Keratinocyte (primary cell): ENCODE data around the gene DNASE1L2. TPM values are rescaled to one million over a fixed set of nuclear protein-coding genes. Genes with fewer than 3 reads are reported as not detected.

Experiments used
- DNase-seq: peaks from one replicate; pipeline ENCODE4 v3.0.0-alpha.2; 2011; ENCODE audit warnings: low read depth, missing footprints, low spot score
- FAIRE-seq: peaks from 2 replicates; lab custom pipeline; 2011; peaks lifted over from hg19 to GRCh38; lab: Jason Lieb, UNC
- H2AFZ ChIP-seq: 2 replicates; pipeline ENCODE4 v1.6.0; 2012; ENCODE audit warnings: low read length, control low read depth, inconsistent platforms; ENCODE audit not compliant: control insufficient read depth
- H3K27ac ChIP-seq: 2 replicates; pipeline ENCODE4 v1.5.1; 2011; ENCODE audit warnings: low read length; ENCODE audit not compliant: control insufficient read depth, insufficient read depth
- H3K27me3 ChIP-seq: 3 replicates; pipeline ENCODE4 v1.6.0; 2011; ENCODE audit warnings: low read length; ENCODE audit not compliant: control insufficient read depth, insufficient read depth; ENCODE audit errors: extremely low read depth
- H3K36me3 ChIP-seq, 2 experiments: 2 replicates in 1 of 2; 3 replicates in 1 of 2; pipeline ENCODE4 v1.5.1; 2011; ENCODE audit warnings: low read length in 2 of 2, mild to moderate bottlenecking in 1 of 2; ENCODE audit not compliant: control insufficient read depth in 2 of 2, insufficient read depth in 2 of 2; ENCODE audit errors: extremely low read depth in 1 of 2
- H3K4me1 ChIP-seq: 3 replicates; pipeline ENCODE4 v1.5.1; 2011; ENCODE audit warnings: low read length; ENCODE audit not compliant: control insufficient read depth, insufficient read depth; ENCODE audit errors: extremely low read depth
- H3K4me2 ChIP-seq: 3 replicates; pipeline ENCODE4 v1.6.0; 2011; ENCODE audit warnings: low read depth, low read length; ENCODE audit not compliant: control insufficient read depth, insufficient read depth; ENCODE audit errors: extremely low read depth
- H3K4me3 ChIP-seq, 3 experiments: fragments of 200-600 bp in 1 of 3; sonication (generic) in 1 of 3; 2 replicates in 2 of 3; 3 replicates in 1 of 3; pipeline ENCODE4 v1.5.1; 2011 to 2016; ENCODE audit warnings: low read length in 3 of 3, mild to moderate bottlenecking in 3 of 3, control low read depth in 2 of 3, inconsistent platforms in 1 of 3, low read depth in 1 of 3, mixed read lengths in 1 of 3, mixed run types in 1 of 3, moderate library complexity in 1 of 3; ENCODE audit not compliant: control insufficient read depth in 2 of 3, insufficient read depth in 2 of 3; ENCODE audit errors: extremely low read depth in 1 of 3
- H3K79me2 ChIP-seq: 2 replicates; pipeline ENCODE4 v1.6.0; 2012; ENCODE audit warnings: low read length; ENCODE audit not compliant: control insufficient read depth, insufficient read depth
- H3K9ac ChIP-seq: 3 replicates; pipeline ENCODE4 v1.6.0; 2011; ENCODE audit warnings: low read length; ENCODE audit not compliant: control insufficient read depth, insufficient read depth; ENCODE audit errors: extremely low read depth
- H3K9me1 ChIP-seq: 3 replicates; pipeline ENCODE4 v1.6.0; 2011; ENCODE audit warnings: low read length; ENCODE audit not compliant: control insufficient read depth, insufficient read depth; ENCODE audit errors: extremely low read depth
- H3K9me3 ChIP-seq: 2 replicates; pipeline ENCODE4 v1.5.1; 2012; ENCODE audit warnings: low read depth, low read length; ENCODE audit not compliant: control insufficient read depth
- H4K20me1 ChIP-seq: 3 replicates; pipeline ENCODE4 v1.6.0; 2011; ENCODE audit warnings: low read length; ENCODE audit not compliant: control insufficient read depth, insufficient read depth; ENCODE audit errors: extremely low read depth
- CTCF ChIP-seq, 3 experiments: IDR thresholded peaks in 1 of 3; conservative IDR thresholded peaks in 1 of 3; optimal IDR thresholded peaks in 1 of 3; 2 replicates in 2 of 3; 3 replicates in 1 of 3; pipeline versions ENCODE3 to v1.5.1; 2011; ENCODE audit warnings: low read length in 3 of 3, mild to moderate bottlenecking in 3 of 3, moderate library complexity in 2 of 3, control low read depth in 1 of 3, inconsistent platforms in 1 of 3; ENCODE audit not compliant: insufficient read depth in 2 of 3; ENCODE audit errors: extremely low read depth in 1 of 3
- EZH2 ChIP-seq: IDR thresholded peaks from one replicate; pipeline ENCODE4 v1.6.1; 2012; ENCODE audit warnings: inconsistent platforms, mild to moderate bottlenecking, low read length, moderate library complexity
- dilution Hi-C: fragments of 300-500 bp; cut with MboI; formaldehyde crosslinking; loops from one replicate; pipeline ENCODE4 v1.7.0; 2020; ENCODE audit warnings: low sequenced_read_pairs; ENCODE audit not compliant: extremely low pct_ligation_motif_present
- polyA plus RNA-seq, 5 experiments: library from polyadenylated mRNA; depleted of rRNA in 3 of 5; stranded (reverse) in 3 of 5; stranded (forward) in 1 of 5; unstranded in 1 of 5; fragments of >200 nt; gene quantifications; 1 replicate in 1 of 5; 2 replicates in 3 of 5; 3 replicates in 1 of 5; pipeline versions ENCODE4 v1.2.1 to v1.2.3, GENCODE V29; 2011 to 2012; ENCODE audit warnings: missing spikeins in 2 of 5, low read depth in 1 of 5, low replicate concordance in 1 of 5

Gene DNASE1L2
- polyA plus RNA-seq, 1 donor (not counting 4 experiments of a cell fraction or from before 2014, with no cell fraction given), result 0.31 TPM

GRCh38 chr16:2229632-2230250, 6.5 kb upstream of the DNASE1L2 start:
- Histone ChIP-seq H3K27me3 (no peaks in the 10 kb centered on the region), H3K9ac (no peak overlapping the region), H3K4me3 (no peak overlapping the region), H2AFZ (no peak overlapping the region), H4K20me1 (no peaks in the 10 kb centered on the region), H3K4me1 (peaks cover 17% of the 10 kb centered on the region), H3K9me3 (no peaks in the 10 kb centered on the region), H3K79me2 (peaks cover 35% of the 10 kb centered on the region), H3K9me1 (peaks cover 3% of the 10 kb centered on the region), H3K4me2 (no peak overlapping the region), H3K27ac (no peak overlapping the region), H3K36me3 (peaks cover 22 to 46% of the 10 kb centered on the region in 2 experiments)
- DNase-seq, result no peak
- dilution Hi-C loops, result no loop called here
- FAIRE-seq, result no peak
- TF ChIP-seq EZH2 (no peak), CTCF (optimal IDR thresholded peaks at IDR 0.05 in 1 of 3, IDR thresholded peaks at IDR 0.05 in 1 of 3, conservative IDR thresholded peaks at IDR 0.05 in 1 of 3; ENCODE audit: extremely low read depth in 1 of 3, insufficient read depth in 2 of 3, low read length in 3 of 3) (no peak)

- Histone ChIP-seq H3K9me3 (no peaks in the 10 kb centered on the region), H3K27ac (no peak overlapping the region), H3K9me1 (peaks cover 3% of the 10 kb centered on the region), H3K4me3 (no peak overlapping the region), H3K4me2 (no peak overlapping the region), H3K4me1 (peaks cover 17% of the 10 kb centered on the region), H3K36me3 (peaks cover 26 to 51% of the 10 kb centered on the region in 2 experiments), H3K27me3 (no peaks in the 10 kb centered on the region), H2AFZ (no peak overlapping the region), H3K9ac (no peak overlapping the region), H3K79me2 (peaks cover 29% of the 10 kb centered on the region), H4K20me1 (peaks cover 2% of the 10 kb centered on the region)
- FAIRE-seq (no peak), DNase-seq (no peak)
- dilution Hi-C loops, result no loop called here
- TF ChIP-seq EZH2 (no peak), CTCF (optimal IDR thresholded peaks at IDR 0.05 in 1 of 3, IDR thresholded peaks at IDR 0.05 in 1 of 3, conservative IDR thresholded peaks at IDR 0.05 in 1 of 3; ENCODE audit: extremely low read depth in 1 of 3, insufficient read depth in 2 of 3, low read length in 3 of 3) (no peak)
These were observed 5.9 kb upstream of the DNASE1L2 start for GRCh38 chr16:2230376-2230775.
